ENCODE results near the gene MLPH. TPM values are rescaled to one million over a fixed set of nuclear protein-coding genes. Genes with fewer than 3 reads are reported as not detected.

MLPH gene
- total RNA-seq, 1 experiment from 2014 or later: 237 TPM

- CTCF ChIA-PET: no interaction called here
- H3F3A ChIP-seq (ENCODE audit: insufficient read depth, low read depth): peaks cover 8% of the 10 kb centered on the region; the same call in 1 of the 2 replicates
- H3K79me2 ChIP-seq (ENCODE audit: low read depth): peaks cover 8% of the 10 kb centered on the region
- TF ChIP-seq EZH2 (IDR thresholded peaks at IDR 0.05; ENCODE audit: low read depth) (no peak), CTCF (conservative IDR thresholded peaks at IDR 0.05) (no peak)
- no TSS peak for BruUV-seq (replicated peaks)
- no peaks in the 10 kb centered on the region for H3K36me3 ChIP-seq (ENCODE audit: low read depth)
- no peak overlapping the region for H3K4me2 ChIP-seq
- intact Hi-C loops (cut with micrococcal nuclease; ENCODE audit: unreplicated experiment): loop anchor here (10.0 kb wide), 1 partner anchor 268 kb away; no protein-coding TSS in a partner anchor
- H2AFZ ChIP-seq: no peak overlapping the region
- H3K9me3 ChIP-seq (ENCODE audit: insufficient read depth, low read depth): no peaks in the 10 kb centered on the region
- no peak overlapping the region for H3K27ac ChIP-seq
- peaks cover 9% of the 10 kb centered on the region for H3K4me1 ChIP-seq (replicated peaks; ENCODE audit: insufficient read depth)
- H3K27me3 ChIP-seq (ENCODE audit: insufficient read depth, low read depth): no peaks in the 10 kb centered on the region
- H3K4me3 ChIP-seq: no peak overlapping the region
- no peak for DNase-seq
- no peaks in the 10 kb centered on the region for H4K20me1 ChIP-seq (ENCODE audit: insufficient read depth)
- POLR2A ChIA-PET (ENCODE audit: unreplicated experiment): interaction anchor here (0.6 kb wide), 1 partner anchor 180 kb away, joined by 4 read pairs; no protein-coding TSS in a partner anchor
- H3K9me2 ChIP-seq (ENCODE audit: insufficient read depth): no peaks in the 10 kb centered on the region
Observed at GRCh38 chr2:237596520-237597195, 109.6 kb downstream of the MLPH start.

- intact Hi-C loops (cut with micrococcal nuclease; ENCODE audit: unreplicated experiment): loop anchor here (10.0 kb wide), 1 partner anchor 267 kb away; no protein-coding TSS in a partner anchor
- CTCF ChIA-PET: interaction anchor here (0.6 kb wide), 1 partner anchor 112 kb away, joined by 3 read pairs; no protein-coding TSS in a partner anchor
Observed at GRCh38 chr2:237597196-237598145, 110.4 kb downstream of the MLPH start.

GRCh38 chr2:237598468-237599208 lies 111.6 kb downstream of the MLPH start:
- Histone ChIP-seq H3K79me2 (ENCODE audit: low read depth) (no peaks in the 10 kb centered on the region), H3K9me3 (ENCODE audit: insufficient read depth, low read depth) (no peaks in the 10 kb centered on the region), H3K4me3 (no peak overlapping the region), H3K27ac (no peak overlapping the region), H4K20me1 (ENCODE audit: insufficient read depth) (no peaks in the 10 kb centered on the region), H3F3A (ENCODE audit: insufficient read depth, low read depth) (no peaks in the 10 kb centered on the region; the same call in 1 of the 2 replicates), H2AFZ (no peak overlapping the region), H3K27me3 (ENCODE audit: insufficient read depth, low read depth) (no peaks in the 10 kb centered on the region), H3K36me3 (ENCODE audit: low read depth) (no peaks in the 10 kb centered on the region), H3K9me2 (ENCODE audit: insufficient read depth) (no peaks in the 10 kb centered on the region), H3K4me1 (replicated peaks; ENCODE audit: insufficient read depth) (no peaks in the 10 kb centered on the region), H3K4me2 (no peak overlapping the region)
- TF ChIP-seq EZH2 (IDR thresholded peaks at IDR 0.05; ENCODE audit: low read depth) (no peak), CTCF (conservative IDR thresholded peaks at IDR 0.05) (no peak)
- no peak for DNase-seq
- BruUV-seq (replicated peaks): no TSS peak
- CTCF ChIA-PET: interaction anchor here (0.6 kb wide), 1 partner anchor 111 kb away, joined by 3 read pairs; no protein-coding TSS in a partner anchor
- POLR2A ChIA-PET (ENCODE audit: unreplicated experiment): no interaction called here
- intact Hi-C loops (cut with micrococcal nuclease; ENCODE audit: unreplicated experiment): loop anchor here (10.0 kb wide), 1 partner anchor 266 kb away; no protein-coding TSS in a partner anchor

More at GRCh38 chr2:237597196-237598145, 110.4 kb downstream of the MLPH start:
- H4K20me1 ChIP-seq (ENCODE audit: insufficient read depth): no peaks in the 10 kb centered on the region
- H3K4me3 ChIP-seq: no peak overlapping the region
- H3K4me1 ChIP-seq (replicated peaks; ENCODE audit: insufficient read depth): peaks cover under 1% of the 10 kb centered on the region
- no peak for DNase-seq
- no peaks in the 10 kb centered on the region for H3K9me2 ChIP-seq (ENCODE audit: insufficient read depth)
- H3K36me3 ChIP-seq (ENCODE audit: low read depth): no peaks in the 10 kb centered on the region
- H3K9me3 ChIP-seq (ENCODE audit: insufficient read depth, low read depth): no peaks in the 10 kb centered on the region
- H3F3A ChIP-seq (ENCODE audit: insufficient read depth, low read depth): no peaks in the 10 kb centered on the region; the same call in 1 of the 2 replicates
- H3K4me2 ChIP-seq: no peak overlapping the region
- no TSS peak for BruUV-seq (replicated peaks)
- H2AFZ ChIP-seq: no peak overlapping the region
- no peaks in the 10 kb centered on the region for H3K27me3 ChIP-seq (ENCODE audit: insufficient read depth, low read depth)
- POLR2A ChIA-PET (ENCODE audit: unreplicated experiment): no interaction called here
- H3K27ac ChIP-seq: no peak overlapping the region
- TF ChIP-seq EZH2 (IDR thresholded peaks at IDR 0.05; ENCODE audit: low read depth): no peak
- peaks cover 4% of the 10 kb centered on the region for H3K79me2 ChIP-seq (ENCODE audit: low read depth)

All from PC-9 (cell line).